HEK293 (cell line): ENCODE measurements around the gene FADS2.

Experiments used
- CTCF ChIP-seq: fragments of 450-650 bp; formaldehyde crosslinking; IDR thresholded peaks from 2 replicates; pipeline ENCODE4 v1.5.1; 2016; ENCODE audit warnings: missing biosample characterization, missing genetic modification characterization
- PATZ1 ChIP-seq: fragments of 450-650 bp; formaldehyde crosslinking; IDR thresholded peaks from 2 replicates; pipeline ENCODE4 v1.5.1; 2016; ENCODE audit warnings: missing biosample characterization, missing genetic modification characterization
- TCF7L2 ChIP-seq: IDR thresholded peaks from 2 replicates; pipeline ENCODE4 v1.6.1; 2011; ENCODE audit warnings: low read depth, mild to moderate bottlenecking, inconsistent platforms, low read length, moderate library complexity, borderline replicate concordance
- ZBTB26 ChIP-seq: fragments of 450-650 bp; formaldehyde crosslinking; optimal IDR thresholded peaks from 2 replicates; pipeline ENCODE3; 2016; ENCODE audit warnings: missing biosample characterization, mild to moderate bottlenecking, missing genetic modification characterization
- ZNF175 ChIP-seq: fragments of 450-650 bp; formaldehyde crosslinking; IDR thresholded peaks from 2 replicates; pipeline ENCODE4 v1.5.1; 2016; ENCODE audit warnings: missing biosample characterization, missing genetic modification characterization
- ZNF629 ChIP-seq: fragments of 450-650 bp; formaldehyde crosslinking; IDR thresholded peaks from 2 replicates; pipeline ENCODE4 v1.5.1; 2017; ENCODE audit warnings: missing biosample characterization, missing genetic modification characterization
- TF ChIP-seq, protein P1 (sequence below): fragments of 450-650 bp; formaldehyde crosslinking; IDR thresholded peaks from 2 replicates; pipeline ENCODE4 v1.5.1; 2016; ENCODE audit warnings: missing biosample characterization, missing genetic modification characterization

- TF ChIP-seq PATZ1 (tag by site-specific recombination): no peak
- TF ChIP-seq ZNF629 (tag by site-specific recombination): no peak
- no peak for TF ChIP-seq ZNF175 (tag by site-specific recombination)
- no peak for TF ChIP-seq TCF7L2
- no peak for TF ChIP-seq CTCF (tag by site-specific recombination)
- TF ChIP-seq, protein P1, sequence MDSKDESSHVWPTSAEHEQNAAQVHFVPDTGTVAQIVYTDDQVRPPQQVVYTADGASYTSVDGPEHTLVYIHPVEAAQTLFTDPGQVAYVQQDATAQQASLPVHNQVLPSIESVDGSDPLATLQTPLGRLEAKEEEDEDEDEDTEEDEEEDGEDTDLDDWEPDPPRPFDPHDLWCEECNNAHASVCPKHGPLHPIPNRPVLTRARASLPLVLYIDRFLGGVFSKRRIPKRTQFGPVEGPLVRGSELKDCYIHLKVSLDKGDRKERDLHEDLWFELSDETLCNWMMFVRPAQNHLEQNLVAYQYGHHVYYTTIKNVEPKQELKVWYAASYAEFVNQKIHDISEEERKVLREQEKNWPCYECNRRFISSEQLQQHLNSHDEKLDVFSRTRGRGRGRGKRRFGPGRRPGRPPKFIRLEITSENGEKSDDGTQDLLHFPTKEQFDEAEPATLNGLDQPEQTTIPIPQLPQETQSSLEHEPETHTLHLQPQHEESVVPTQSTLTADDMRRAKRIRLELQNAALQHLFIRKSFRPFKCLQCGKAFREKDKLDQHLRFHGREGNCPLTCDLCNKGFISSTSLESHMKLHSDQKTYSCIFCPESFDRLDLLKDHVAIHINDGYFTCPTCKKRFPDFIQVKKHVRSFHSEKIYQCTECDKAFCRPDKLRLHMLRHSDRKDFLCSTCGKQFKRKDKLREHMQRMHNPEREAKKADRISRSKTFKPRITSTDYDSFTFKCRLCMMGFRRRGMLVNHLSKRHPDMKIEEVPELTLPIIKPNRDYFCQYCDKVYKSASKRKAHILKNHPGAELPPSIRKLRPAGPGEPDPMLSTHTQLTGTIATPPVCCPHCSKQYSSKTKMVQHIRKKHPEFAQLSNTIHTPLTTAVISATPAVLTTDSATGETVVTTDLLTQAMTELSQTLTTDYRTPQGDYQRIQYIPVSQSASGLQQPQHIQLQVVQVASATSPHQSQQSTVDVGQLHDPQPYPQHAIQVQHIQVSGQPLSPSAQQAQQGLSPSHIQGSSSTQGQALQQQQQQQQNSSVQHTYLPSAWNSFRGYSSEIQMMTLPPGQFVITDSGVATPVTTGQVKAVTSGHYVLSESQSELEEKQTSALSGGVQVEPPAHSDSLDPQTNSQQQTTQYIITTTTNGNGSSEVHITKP (tag by site-specific recombination): no peak
- TF ChIP-seq ZBTB26 (tag by site-specific recombination): no peak
These were observed 35.5 kb downstream of the FADS2 start for GRCh38 chr11:61863548-61864081.
